HG03175 (cell line): ENCODE data around the gene GOT1.

Source experiments
- ATAC-seq: cut with Tn5 transposase; IDR thresholded peaks from one replicate; pipeline ENCODE4 v1.9.1; 2021; ENCODE audit warnings: mild to moderate bottlenecking, moderate library complexity; ENCODE audit not compliant: unreplicated experiment

The GOT1 gene

DNA sequence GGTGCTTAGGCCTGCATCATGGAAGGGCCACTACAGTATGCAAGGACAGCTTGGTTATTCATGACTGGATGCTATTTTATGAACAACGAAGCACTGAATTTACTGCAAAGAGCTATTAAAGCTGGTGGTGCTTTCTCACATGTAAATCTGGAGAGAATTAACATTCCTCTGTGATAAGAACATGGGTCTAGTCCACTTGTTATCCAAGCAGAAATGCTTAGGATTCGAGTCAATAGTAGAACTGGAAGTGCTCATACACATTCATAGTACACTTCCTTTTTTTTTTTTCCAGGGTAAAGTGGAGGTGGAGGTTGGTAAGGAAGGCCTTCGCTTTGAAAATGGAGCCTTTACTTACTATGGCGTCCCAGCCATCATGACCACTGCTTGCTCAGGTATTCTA is 66.3 kb downstream of the GOT1 start:
- no peak for ATAC-seq

DNA sequence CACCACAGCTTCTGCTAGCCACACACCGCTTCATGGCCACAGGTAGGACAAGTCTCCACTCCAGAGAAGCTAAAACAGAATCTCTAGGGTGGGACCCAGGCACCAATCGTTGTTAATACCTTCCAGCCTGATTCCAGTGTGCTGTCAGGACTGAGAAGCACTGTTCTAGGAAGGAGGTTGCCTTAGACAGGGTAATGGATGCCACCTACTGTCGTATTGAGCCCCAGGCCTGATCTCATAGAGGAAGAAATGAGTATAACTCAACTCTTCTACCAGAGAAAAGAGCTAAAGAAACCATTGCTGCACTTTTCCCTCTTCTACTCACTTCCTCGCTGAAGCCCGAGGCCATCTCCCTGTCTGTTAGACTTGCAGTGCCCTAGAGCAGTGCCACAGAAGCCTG is 69.5 kb downstream of the GOT1 start:
- no peak for ATAC-seq

DNA sequence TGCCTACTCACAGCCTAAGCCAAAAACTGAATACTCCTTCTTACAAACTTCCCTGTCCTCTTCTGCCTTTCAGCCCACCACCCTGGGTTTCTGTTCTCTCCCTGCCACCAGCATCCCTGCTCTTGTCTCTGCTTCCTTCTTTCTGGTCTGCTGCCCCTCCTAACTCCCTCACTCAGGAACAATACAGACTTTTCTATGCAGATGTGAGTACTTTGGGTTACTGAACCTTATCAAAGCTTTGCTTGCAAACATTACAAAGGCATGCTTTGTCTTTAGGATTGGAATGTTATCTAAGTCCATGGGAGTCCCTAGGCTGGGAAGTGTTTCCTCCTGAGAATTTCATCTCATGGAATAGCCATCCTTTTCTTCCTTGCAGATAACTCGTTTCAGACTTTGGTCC is 72.3 kb downstream of the GOT1 start:
- ATAC-seq = no peak

DNA sequence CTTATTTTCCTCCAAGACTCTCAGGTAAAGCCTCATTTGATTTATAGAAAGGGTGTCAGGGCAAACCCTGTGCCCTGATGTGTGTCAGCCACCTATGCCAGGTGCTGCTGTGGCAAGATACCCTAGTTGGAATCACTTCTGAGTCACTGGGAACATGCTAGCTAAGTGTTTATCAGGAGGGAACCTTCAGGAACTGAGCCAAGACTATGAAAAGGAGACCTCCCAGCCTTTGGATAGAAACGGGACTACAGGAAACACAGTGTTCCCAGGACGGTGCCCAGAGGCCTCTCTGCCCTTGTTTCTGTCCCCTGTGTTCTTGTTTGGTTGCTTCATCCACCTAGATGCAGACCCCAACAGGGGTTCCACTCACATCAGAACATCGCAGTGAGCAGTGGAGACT is 72.7 kb downstream of the GOT1 start:
- no peak for ATAC-seq

DNA sequence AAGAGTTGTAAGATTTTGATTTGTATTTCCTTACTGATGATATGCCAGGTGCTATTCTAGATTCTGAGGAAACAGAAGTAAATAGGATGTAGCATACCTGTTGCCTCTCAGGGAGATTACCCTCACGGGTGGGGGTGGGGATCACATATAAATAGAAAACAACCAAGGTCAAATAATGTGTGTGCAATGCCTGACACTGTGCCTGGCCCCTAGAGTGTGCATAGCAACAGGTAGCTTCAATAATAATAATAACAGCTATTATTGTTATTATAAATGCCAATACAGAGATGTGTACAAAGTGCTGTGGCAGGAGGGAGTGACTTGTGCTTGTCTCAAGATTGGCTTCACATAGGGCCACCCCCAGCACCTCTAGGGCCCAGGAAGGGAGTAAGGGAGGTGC is 77.2 kb downstream of the GOT1 start:
- ATAC-seq = no peak

DNA sequence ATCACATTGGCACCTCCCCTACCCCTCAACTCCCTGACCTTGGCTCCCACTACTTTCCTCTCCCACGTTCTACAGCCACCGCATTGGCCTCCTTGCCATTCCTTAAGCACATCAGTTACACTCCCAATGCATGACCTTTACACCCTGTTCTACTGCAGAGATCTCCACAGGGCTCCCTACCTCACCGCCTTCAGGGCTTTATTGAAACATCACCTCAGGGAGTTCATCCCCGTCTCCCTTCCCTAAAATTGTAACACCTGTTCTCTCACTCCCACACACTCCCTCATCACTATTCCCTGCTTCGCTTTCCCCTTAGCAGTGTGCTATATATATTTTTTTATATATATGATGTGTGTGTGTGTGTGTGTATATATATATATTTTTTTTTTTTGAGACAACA is 82.8 kb downstream of the GOT1 start:
- no peak for ATAC-seq
